Sigmoid colon (tissue), 7 donors: ENCODE data around the gene RAB7A. TPM values are rescaled to one million over a fixed set of nuclear protein-coding genes. Genes with fewer than 3 reads are reported as not detected.

Source experiments
- DNase-seq: peaks from one replicate; pipeline ENCODE4 v3.0.0-alpha.2; 2019
- H3K27ac ChIP-seq, 4 donors: fragments of 200-600 bp; sonication (generic); one replicate each; pipeline ENCODE4 v1.5.1; 2016 to 2019; ENCODE audit warnings: mild to moderate bottlenecking in 1 of 4
- H3K27me3 ChIP-seq, 3 donors: fragments of 200-600 bp; sonication (generic); one replicate each; pipeline ENCODE4 v1.5.1; 2019; ENCODE audit warnings: mild to moderate bottlenecking in 1 of 3
- H3K36me3 ChIP-seq, 4 donors: fragments of 200-600 bp; sonication (generic); one replicate each; pipeline ENCODE4 v1.5.1; 2016 to 2019
- H3K4me1 ChIP-seq, 4 donors: fragments of 200-600 bp; sonication (generic); one replicate each; pipeline ENCODE4 v1.5.1; 2017 to 2019
- H3K4me3 ChIP-seq, 4 donors: fragments of 200-600 bp; sonication (generic); one replicate each; pipeline ENCODE4 v1.5.1; 2017 to 2019; ENCODE audit warnings: mild to moderate bottlenecking in 2 of 4, moderate library complexity in 1 of 4
- H3K9me3 ChIP-seq, 4 donors: fragments of 200-600 bp in 3 of 4; sonication (generic) in 3 of 4; one replicate each; pipeline versions ENCODE4 v1.5.1 to v1.6.1; 2013 to 2019
- EP300 ChIP-seq, 4 donors: sonication (generic); formaldehyde crosslinking; IDR thresholded peaks; one replicate each; pipeline ENCODE4 v1.6.1; 2017; ENCODE audit warnings: antibody characterized with exemption in 4 of 4
- POLR2A ChIP-seq, 2 donors: fragments of 450-650 bp; IDR thresholded peaks; one replicate each; pipeline ENCODE4 v1.6.1; 2016; ENCODE audit warnings: antibody characterized with exemption in 2 of 2, mild to moderate bottlenecking in 2 of 2, moderate library complexity in 2 of 2
- POLR2AphosphoS5 ChIP-seq, 4 donors: sonication (generic); formaldehyde crosslinking; IDR thresholded peaks; one replicate each; pipeline ENCODE4 v1.6.1; 2017; ENCODE audit warnings: antibody characterized with exemption in 4 of 4
- WGBS, 2 donors: extraction: QIAGEN DNeasy Blood & Tissue Kit; methylation state at CpG; one replicate each; pipeline ENCODE4 v1.1.7; 2013; 5-methylcytosine and 5-hydroxymethylcytosine counted together
- intact Hi-C: fragments of 100-400 bp; cut with DNase I; formaldehyde crosslinking; loops from one replicate; pipeline ENCODE4 v1.15.1; 2023
- polyA plus RNA-seq, 3 donors: library from polyadenylated mRNA; stranded (reverse); fragments of 200-250 nt; gene quantifications; one replicate each; pipeline ENCODE4 v1.2.3, GENCODE V29; 2013
- total RNA-seq, 4 donors: library from RNA; depleted of rRNA; stranded (reverse); fragments of >200 nt; gene quantifications; one replicate each; pipeline ENCODE4 v1.1.0, GENCODE V29; 2016
- TF ChIP-seq, protein P1 (sequence below), 4 experiments: fragments of 450-650 bp in 3 of 4; fragments of 200-600 bp in 1 of 4; IDR thresholded peaks; one replicate each; pipeline ENCODE4 v1.5.1; 2016 to 2019; ENCODE audit warnings: antibody characterized with exemption in 4 of 4, mild to moderate bottlenecking in 3 of 4, moderate library complexity in 2 of 4
- donor health status: healthy with polysubstance abuse.
- donor health status: Bipolar disorder and iron deficiency.
- donor health status: healthy.

Gene RAB7A
- total and polyA plus RNA-seq, 7 donors: 73.6 to 275 (median 100.0) TPM

- TF ChIP-seq, protein P1, sequence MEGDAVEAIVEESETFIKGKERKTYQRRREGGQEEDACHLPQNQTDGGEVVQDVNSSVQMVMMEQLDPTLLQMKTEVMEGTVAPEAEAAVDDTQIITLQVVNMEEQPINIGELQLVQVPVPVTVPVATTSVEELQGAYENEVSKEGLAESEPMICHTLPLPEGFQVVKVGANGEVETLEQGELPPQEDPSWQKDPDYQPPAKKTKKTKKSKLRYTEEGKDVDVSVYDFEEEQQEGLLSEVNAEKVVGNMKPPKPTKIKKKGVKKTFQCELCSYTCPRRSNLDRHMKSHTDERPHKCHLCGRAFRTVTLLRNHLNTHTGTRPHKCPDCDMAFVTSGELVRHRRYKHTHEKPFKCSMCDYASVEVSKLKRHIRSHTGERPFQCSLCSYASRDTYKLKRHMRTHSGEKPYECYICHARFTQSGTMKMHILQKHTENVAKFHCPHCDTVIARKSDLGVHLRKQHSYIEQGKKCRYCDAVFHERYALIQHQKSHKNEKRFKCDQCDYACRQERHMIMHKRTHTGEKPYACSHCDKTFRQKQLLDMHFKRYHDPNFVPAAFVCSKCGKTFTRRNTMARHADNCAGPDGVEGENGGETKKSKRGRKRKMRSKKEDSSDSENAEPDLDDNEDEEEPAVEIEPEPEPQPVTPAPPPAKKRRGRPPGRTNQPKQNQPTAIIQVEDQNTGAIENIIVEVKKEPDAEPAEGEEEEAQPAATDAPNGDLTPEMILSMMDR (IDR thresholded peaks at IDR 0.05): no peak
- TF ChIP-seq POLR2AphosphoS5 (IDR thresholded peaks at IDR 0.05) (no peak), POLR2A (IDR thresholded peaks at IDR 0.05) (no peak)
- H3K36me3 ChIP-seq: peaks cover 7 to 57% (median 24%) of the 10 kb centered on the region in 4 donors
- H3K4me3 ChIP-seq: no peak overlapping the region
- WGBS, 2 donors: 73 to 86% methylated on average over 3 of the region's 3 CpGs
- no peak for DNase-seq
- intact Hi-C loops: no loop called here
- peak overlapping the region in 2 of 4 donors; percentile 27 to 38 for H3K27ac ChIP-seq
- no peaks in the 10 kb centered on the region for H3K9me3 ChIP-seq
- H3K27me3 ChIP-seq: no peaks in the 10 kb centered on the region
- peaks cover 0 to 18% (median 5%) of the 10 kb centered on the region in 4 donors for H3K4me1 ChIP-seq
Observed at GRCh38 chr3:128815318-128816064, 89.5 kb downstream of the RAB7A start.

- H3K36me3 ChIP-seq: peaks cover 5 to 29% (median 10%) of the 10 kb centered on the region in 4 donors
- intact Hi-C loops: no loop called here
- TF ChIP-seq POLR2A (IDR thresholded peaks at IDR 0.05) (no peak), EP300 (IDR thresholded peaks at IDR 0.05) (no peak), POLR2AphosphoS5 (IDR thresholded peaks at IDR 0.05) (no peak)
- TF ChIP-seq, protein P1 (IDR thresholded peaks at IDR 0.05): no peak
Observed at GRCh38 chr3:128818186-128818787, 92.3 kb downstream of the RAB7A start.

GRCh38 chr3:128820252-128820839 lies 94.4 kb downstream of the RAB7A start:
- Histone ChIP-seq H3K9me3 (no peaks in the 10 kb centered on the region), H3K36me3 (peaks cover 0 to 14% (median 4%) of the 10 kb centered on the region in 4 donors), H3K4me3 (no peak overlapping the region), H3K4me1 (peaks cover 0 to 5% (median 2%) of the 10 kb centered on the region in 4 donors), H3K27ac (no peak overlapping the region), H3K27me3 (no peaks in the 10 kb centered on the region)
- 89 to 95% methylated on average over 7 of the region's 7 CpGs for WGBS, 2 donors
- TF ChIP-seq, protein P1 (IDR thresholded peaks at IDR 0.05): no peak
- TF ChIP-seq EP300 (IDR thresholded peaks at IDR 0.05): no peak
- TF ChIP-seq POLR2A (IDR thresholded peaks at IDR 0.05): no peak
- TF ChIP-seq POLR2AphosphoS5 (IDR thresholded peaks at IDR 0.05): no peak
- no peak for DNase-seq
- intact Hi-C loops: no loop called here

More at GRCh38 chr3:128818186-128818787, 92.3 kb downstream of the RAB7A start:
- H3K27ac ChIP-seq: no peak overlapping the region
- peaks cover 0 to 18% (median 5%) of the 10 kb centered on the region in 4 donors for H3K4me1 ChIP-seq
- no peak for DNase-seq
- no peaks in the 10 kb centered on the region for H3K9me3 ChIP-seq
- H3K27me3 ChIP-seq: no peaks in the 10 kb centered on the region
- 95 to 97% methylated on average over 5 of the region's 5 CpGs for WGBS, 2 donors
- no peak overlapping the region for H3K4me3 ChIP-seq

DNA sequence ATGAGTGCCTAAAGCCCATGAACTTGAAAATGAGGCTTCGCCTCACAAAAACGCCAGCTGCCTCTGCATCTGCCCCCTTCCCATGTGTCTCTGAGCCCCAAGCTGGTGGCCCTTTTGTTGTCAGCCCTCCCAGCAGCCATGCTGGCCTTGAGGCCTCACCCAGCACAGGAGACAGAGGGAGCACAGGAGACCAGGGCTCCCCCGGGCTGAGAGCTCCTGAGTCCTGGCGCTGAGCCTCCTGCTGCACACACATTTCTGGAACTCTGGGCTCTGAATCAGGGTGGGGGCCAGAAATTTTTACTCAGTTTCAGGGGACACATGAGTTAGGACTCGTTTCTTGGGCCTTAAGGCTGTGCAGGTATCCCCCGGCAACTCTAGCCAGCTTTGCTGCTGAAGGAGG lies 97.0 kb downstream of the RAB7A start:
- TF ChIP-seq POLR2AphosphoS5 (IDR thresholded peaks at IDR 0.05) (no peak), EP300 (IDR thresholded peaks at IDR 0.05) (no peak), POLR2A (IDR thresholded peaks at IDR 0.05) (no peak)
- TF ChIP-seq, protein P1 (IDR thresholded peaks at IDR 0.05): no peak
- Histone ChIP-seq H3K27ac (no peak overlapping the region), H3K36me3 (peaks cover 0 to 3% (median 0%) of the 10 kb centered on the region in 4 donors), H3K27me3 (no peaks in the 10 kb centered on the region), H3K4me1 (no peaks in the 10 kb centered on the region), H3K4me3 (no peak overlapping the region), H3K9me3 (no peaks in the 10 kb centered on the region)
- no peak for DNase-seq
- intact Hi-C loops: no loop called here
- WGBS, 2 donors: 89 to 92% methylated on average over 6 of the region's 6 CpGs
